Duodenal mucosa (tissue), 2 donors: ENCODE results near the gene MTOR.
"Not testable (repeated sequence)": the region's sequence is repeated elsewhere in the genome, so short reads cannot be mapped to it uniquely, and the experiment has no call there.

ENCODE experiments used
- H3K27ac ChIP-seq: one replicate; pipeline ENCODE4 v1.7.0; 2013; ENCODE audit warnings: low read depth, low read length
- H3K27me3 ChIP-seq, 2 donors: one replicate each; pipeline ENCODE4 v1.7.0; 2013; ENCODE audit warnings: low read length in 2 of 2, control low read depth in 1 of 2; ENCODE audit not compliant: insufficient read depth in 2 of 2, control insufficient read depth in 1 of 2
- H3K36me3 ChIP-seq, 2 donors: one replicate each; pipeline ENCODE4 v1.7.0; 2013; ENCODE audit warnings: low read length in 2 of 2, control low read depth in 1 of 2; ENCODE audit not compliant: insufficient read depth in 2 of 2, control insufficient read depth in 1 of 2
- H3K4me1 ChIP-seq, 2 donors: one replicate each; pipeline ENCODE4 v1.7.0; 2013; ENCODE audit warnings: low read length in 2 of 2, control low read depth in 1 of 2; ENCODE audit not compliant: insufficient read depth in 2 of 2, control insufficient read depth in 1 of 2
- H3K4me3 ChIP-seq, 2 donors: one replicate each; pipeline ENCODE4 v1.7.0; 2013; ENCODE audit warnings: low read length in 2 of 2, low read depth in 1 of 2
- H3K9ac ChIP-seq, 2 donors: one replicate each; pipeline ENCODE4 v1.7.0; 2013; ENCODE audit warnings: low read length in 2 of 2, low read depth in 1 of 2
- H3K9me3 ChIP-seq, 2 donors: one replicate each; pipeline ENCODE4 v1.7.0; 2013; ENCODE audit warnings: low read length in 2 of 2, control low read depth in 1 of 2; ENCODE audit not compliant: control insufficient read depth in 1 of 2

MTOR gene

DNA sequence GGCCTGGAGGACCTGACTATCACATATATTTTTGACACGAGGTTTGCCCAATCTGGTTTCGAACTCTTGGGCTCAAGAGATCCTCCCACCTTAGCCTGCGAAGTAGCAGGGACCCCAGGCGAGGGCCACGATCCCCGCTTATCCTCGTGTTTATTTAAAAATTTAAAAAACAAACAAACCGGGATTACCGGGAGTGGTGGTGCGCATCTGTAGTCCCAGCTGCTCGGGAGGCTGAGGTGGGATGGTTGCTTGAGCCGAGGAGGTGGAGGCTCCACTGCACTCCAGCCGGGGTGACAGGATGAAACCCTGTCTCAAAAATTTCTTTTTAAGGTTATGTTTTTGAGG, 162.2 kb downstream of the MTOR start:
- H3K4me3 ChIP-seq = peak overlapping the region; percentile 87 to 99
- H3K9me3 ChIP-seq = no peaks in the 10 kb centered on the region
- H3K36me3 ChIP-seq = peaks cover 3 to 20% of the 10 kb centered on the region in 2 donors
- H3K4me1 ChIP-seq = peaks cover 9 to 13% of the 10 kb centered on the region in 2 donors
- H3K27me3 ChIP-seq = no peaks in the 10 kb centered on the region
- no peak overlapping the region for H3K27ac ChIP-seq
- H3K9ac ChIP-seq = peak overlapping the region; percentile 52 to 88

DNA sequence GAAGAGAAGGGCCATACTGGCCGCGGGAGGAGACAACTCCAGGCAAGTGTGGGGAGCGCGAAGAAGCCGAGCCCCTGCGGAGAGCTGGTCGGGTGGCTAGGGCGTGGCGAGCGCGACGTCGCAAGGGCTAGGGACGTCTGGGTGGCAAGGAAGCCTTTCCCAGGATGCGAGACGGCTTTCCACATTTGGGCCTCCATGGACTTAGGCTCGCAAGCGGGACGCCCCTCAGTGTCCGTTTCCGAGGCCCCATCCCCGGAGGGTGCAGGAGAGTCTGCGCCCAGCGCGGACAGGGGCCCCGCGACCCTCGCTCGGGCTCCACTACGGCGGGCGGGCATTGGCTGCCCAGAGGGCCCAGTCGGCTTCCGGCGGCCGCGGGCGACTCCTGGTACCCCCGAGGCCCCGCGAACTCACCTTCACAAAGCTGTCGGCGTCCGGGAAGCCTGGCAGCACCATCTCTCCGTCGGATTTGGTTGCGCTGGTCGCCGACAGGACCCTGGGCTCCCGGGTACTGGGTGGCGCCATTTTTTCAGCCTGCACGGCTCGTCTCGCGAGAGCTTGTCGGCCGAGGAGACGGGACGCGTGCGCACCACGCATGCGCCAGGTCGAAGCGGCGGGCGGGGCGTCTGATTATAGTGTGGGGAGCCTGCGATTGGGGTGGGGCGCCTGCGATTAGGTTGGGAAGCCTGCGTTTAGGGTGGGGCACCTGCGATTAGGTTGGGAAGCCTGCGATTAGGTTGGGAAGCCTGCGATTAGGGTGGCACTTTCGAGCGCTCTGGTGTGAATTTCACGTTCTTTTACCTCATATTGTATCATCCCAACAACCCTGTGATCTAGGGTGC, 162.8 kb downstream of the MTOR start, which contains the start of gene EXOSC10:
Gene EXOSC10 (minus strand): TSS at position 560 of the 839 bp plus-strand sequence. CDS start 38 bp downstream, at position 522.
- H3K27ac ChIP-seq = peak within 1 kb of the TSS; percentile 43
- no peaks in the 10 kb centered on the region for H3K9me3 ChIP-seq
- H3K9ac ChIP-seq = peak within 1 kb of the TSS; percentile 82 to 88
- H3K27me3 ChIP-seq = no peaks in the 10 kb centered on the region
- H3K4me1 ChIP-seq = peaks cover 9 to 13% of the 10 kb centered on the region in 2 donors
- H3K36me3 ChIP-seq = peaks cover 3 to 25% of the 10 kb centered on the region in 2 donors
- H3K4me3 ChIP-seq = peak within 1 kb of the TSS; percentile 87 to 99

DNA sequence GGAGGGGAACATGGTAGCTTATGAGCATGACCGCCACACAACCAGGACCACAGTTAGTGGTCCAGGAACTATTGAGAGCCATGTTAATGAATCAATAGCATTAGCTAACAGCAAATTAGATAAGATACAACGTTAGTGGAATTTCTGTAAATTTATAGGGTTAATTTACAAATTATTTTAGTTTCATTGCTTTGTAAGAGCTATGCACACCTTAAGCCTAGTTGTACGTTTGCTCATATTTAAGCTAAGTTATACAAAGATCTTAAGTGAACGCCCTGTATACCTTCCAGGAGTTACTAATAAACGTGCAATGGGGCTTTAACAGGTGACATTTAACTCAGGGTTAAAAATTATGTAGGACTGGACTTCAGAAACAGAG, 163.4 kb downstream of the MTOR start:
- Histone ChIP-seq H3K27ac (no peak overlapping the region), H3K9me3 (no peaks in the 10 kb centered on the region), H3K27me3 (no peaks in the 10 kb centered on the region), H3K36me3 (peaks cover 3 to 30% of the 10 kb centered on the region in 2 donors), H3K9ac (peak overlapping the region; percentile 82 to 88), H3K4me3 (peak overlapping the region; percentile 87 to 99), H3K4me1 (peaks cover 9 to 13% of the 10 kb centered on the region in 2 donors)

DNA sequence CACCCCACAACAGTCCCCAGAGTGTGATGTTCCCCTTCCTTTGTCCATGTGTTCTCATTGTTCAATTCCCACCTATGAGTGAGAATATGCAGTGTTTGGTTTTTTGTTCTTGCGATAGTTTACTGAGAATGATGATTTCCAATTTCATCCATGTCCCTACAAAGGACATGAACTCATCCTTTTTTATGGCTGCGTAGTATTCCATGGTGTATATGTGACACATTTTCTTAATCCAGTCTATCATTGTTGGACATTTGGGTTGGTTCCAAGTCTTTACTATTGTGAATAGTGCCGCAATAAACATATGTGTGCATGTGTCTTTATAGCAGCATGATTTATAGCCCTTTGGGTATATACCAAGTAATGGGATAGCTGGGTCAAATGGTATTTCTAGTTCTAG, 178.6 kb downstream of the MTOR start:
- not testable (repeated sequence) for H3K4me1 ChIP-seq, H3K27ac ChIP-seq, H3K27me3 ChIP-seq, H3K9me3 ChIP-seq, H3K4me3 ChIP-seq, H3K9ac ChIP-seq
- peaks cover 38 to 57% of the 10 kb centered on the region in 2 donors for H3K36me3 ChIP-seq

DNA sequence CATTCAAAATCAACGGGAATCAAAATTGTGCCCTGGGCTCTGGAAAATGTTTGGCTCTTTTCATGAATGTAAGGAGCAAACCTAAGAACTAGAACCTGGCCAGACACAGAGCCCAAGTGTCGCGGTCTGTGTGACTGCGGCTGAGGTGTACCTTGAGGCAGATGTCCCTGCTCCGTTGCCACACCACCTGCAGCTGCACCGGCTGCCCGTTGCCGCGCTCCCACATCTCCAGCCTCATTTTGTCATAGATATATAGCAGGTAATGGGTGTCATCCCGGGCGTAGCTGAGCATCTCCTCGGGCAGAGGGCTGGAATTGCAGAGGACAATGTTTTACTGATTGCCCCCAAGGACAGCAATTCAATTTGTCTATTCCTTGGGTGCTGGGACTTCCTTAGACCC, 181.4 kb downstream of the MTOR start:
- H3K27me3 ChIP-seq = no peaks in the 10 kb centered on the region
- H3K27ac ChIP-seq = no peak overlapping the region
- H3K4me1 ChIP-seq = no peaks in the 10 kb centered on the region
- no peaks in the 10 kb centered on the region for H3K9me3 ChIP-seq
- no peak overlapping the region for H3K4me3 ChIP-seq
- H3K9ac ChIP-seq = no peak overlapping the region
- peaks cover 31 to 62% of the 10 kb centered on the region in 2 donors for H3K36me3 ChIP-seq

DNA sequence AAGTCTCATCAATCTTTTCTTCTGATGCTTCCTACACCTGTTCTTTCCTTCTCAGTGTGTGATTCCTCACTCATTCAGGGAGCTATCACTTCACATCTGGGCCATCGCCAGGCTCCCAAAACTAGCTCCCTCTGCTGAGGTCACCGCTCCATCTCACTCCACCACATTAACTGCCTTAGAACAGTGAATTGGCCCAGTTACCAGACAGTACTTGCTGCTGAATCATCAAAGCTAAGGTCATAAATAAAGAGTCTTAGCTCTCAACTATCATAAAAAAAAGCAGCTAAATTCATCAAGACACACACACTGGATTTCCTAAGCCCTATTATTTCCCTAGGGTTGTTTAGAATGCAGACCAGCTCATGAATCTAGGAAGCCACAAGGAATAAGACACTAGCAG, 183.7 kb downstream of the MTOR start:
- H3K27me3 ChIP-seq = no peaks in the 10 kb centered on the region
- no peaks in the 10 kb centered on the region for H3K9me3 ChIP-seq
- no peak overlapping the region for H3K27ac ChIP-seq
- H3K9ac ChIP-seq = no peak overlapping the region
- H3K4me1 ChIP-seq = no peaks in the 10 kb centered on the region
- H3K36me3 ChIP-seq = peaks cover 41 to 81% of the 10 kb centered on the region in 2 donors
- no peak overlapping the region for H3K4me3 ChIP-seq

DNA sequence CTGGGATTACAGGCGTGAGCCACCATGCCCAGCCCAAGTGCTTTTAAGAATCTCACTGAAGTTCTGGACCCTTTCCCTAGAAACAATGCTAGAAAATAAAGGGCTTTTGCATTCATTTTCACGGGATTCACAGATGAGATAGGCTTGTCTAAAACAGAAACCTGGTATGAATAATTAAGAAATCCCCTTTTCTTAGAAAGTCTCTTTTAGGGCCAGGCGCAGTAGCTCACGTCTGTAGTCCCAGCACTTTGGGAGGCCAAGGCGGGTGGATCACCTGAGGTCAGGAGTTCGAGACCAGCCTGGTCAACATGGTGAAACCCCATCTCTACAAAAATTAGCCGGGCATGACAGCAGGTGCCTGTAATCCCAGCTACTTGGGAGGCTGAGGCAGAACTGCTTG, 189.0 kb downstream of the MTOR start:
- H3K9me3 ChIP-seq, H3K4me3 ChIP-seq, H3K4me1 ChIP-seq, H3K9ac ChIP-seq, H3K27ac ChIP-seq, H3K27me3 ChIP-seq: not testable (repeated sequence)
- peaks cover 37 to 90% of the 10 kb centered on the region in 2 donors for H3K36me3 ChIP-seq

DNA sequence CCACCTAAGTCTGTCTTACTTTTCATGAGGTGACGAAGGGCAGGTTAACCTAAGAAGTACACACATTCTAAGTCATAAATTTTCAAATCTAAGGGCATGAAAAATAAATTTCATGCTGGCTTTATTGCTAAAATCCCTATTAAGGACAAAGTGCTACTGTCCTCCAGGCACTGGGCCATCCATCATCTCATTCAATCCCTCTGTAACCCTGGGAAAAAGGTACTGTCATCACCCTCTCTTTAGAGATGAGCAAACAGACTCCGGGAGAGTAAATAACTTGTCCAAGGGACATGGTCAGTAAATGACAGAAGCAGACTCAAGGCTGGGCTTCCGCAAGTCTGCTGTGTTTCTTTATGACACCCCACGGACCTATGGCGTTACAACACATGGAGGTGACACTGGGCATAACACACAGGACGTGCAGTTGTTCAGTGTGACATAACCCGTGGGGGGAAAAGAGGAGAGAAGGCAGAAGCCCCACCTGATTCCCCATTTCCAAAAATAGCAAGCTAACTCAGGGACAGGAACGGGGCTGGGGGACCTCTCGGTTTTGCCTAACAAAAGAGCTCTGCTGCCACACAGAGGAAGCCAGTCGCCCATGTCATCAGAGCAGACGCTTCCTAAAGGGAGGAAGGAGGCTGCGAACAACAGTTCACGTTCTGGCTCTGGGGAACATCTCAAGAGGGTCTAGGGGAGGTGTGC, 190.0 kb downstream of the MTOR start:
- Histone ChIP-seq H3K27ac (no peak overlapping the region), H3K36me3 (peaks cover 43 to 93% of the 10 kb centered on the region in 2 donors), H3K27me3 (no peaks in the 10 kb centered on the region), H3K4me1 (no peaks in the 10 kb centered on the region), H3K9me3 (no peaks in the 10 kb centered on the region), H3K9ac (no peak overlapping the region), H3K4me3 (no peak overlapping the region)

DNA sequence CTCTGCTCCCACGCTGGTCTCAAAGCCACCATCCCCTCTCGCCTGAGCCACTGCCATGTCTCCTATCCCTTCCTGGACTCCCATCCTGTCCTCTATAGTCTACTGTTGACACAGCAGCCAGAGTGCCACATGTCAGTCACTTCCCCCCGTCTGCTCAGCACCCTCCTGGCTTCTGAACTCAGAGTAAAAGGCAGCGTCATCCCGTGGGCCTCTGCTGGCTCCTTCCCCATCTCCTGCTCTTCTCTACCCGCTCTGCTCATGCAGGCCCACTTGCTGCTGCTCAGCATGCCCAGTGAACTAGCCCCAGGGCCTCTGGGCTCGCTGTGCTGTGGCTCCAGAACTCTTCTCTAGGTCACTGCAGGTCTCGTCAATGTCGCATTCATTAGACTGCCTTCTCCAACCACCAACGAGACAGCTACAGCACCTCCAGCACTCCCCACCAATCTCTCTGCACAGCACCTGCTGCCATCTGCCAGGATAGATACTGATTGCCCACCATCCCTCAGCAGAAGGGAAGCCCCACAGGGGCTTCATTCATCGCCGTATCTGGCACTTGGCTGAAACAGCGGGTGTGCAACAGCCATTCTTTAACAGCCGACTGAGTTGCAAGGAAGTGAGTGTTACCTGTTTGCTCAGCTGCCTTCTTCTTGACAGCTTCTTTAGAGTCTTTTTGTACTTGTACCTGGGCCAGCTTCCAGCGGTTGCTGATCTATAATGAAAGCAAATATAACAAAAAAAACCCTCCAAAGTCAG, 190.7 kb downstream of the MTOR start:
- H3K9me3 ChIP-seq = no peaks in the 10 kb centered on the region
- H3K4me1 ChIP-seq = no peaks in the 10 kb centered on the region
- peaks cover 40 to 88% of the 10 kb centered on the region in 2 donors for H3K36me3 ChIP-seq
- H3K4me3 ChIP-seq = no peak overlapping the region
- no peak overlapping the region for H3K27ac ChIP-seq
- H3K9ac ChIP-seq = no peak overlapping the region
- no peaks in the 10 kb centered on the region for H3K27me3 ChIP-seq

DNA sequence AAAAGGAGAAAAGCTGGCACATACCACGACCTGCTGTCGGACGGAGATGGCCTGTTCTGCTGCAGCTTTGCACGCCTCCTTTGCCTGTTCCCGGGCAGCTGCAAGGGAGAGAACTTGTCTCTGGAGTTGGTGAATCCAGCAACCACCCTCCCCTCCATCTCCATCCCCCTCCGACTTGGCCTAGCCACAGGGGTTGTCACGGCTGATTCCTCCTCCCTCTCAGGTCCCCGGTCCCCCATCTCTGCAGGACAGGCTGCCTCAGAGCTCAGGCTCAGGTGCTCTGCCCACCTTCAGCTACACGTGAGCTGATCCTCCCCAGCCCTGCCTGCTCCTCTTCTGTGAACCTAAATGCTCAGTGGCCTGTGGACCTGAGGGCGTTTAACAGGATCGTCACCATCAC, 191.5 kb downstream of the MTOR start:
- Histone ChIP-seq H3K9ac (no peak overlapping the region), H3K27ac (no peak overlapping the region), H3K36me3 (peaks cover 35 to 87% of the 10 kb centered on the region in 2 donors), H3K4me3 (no peak overlapping the region), H3K9me3 (no peaks in the 10 kb centered on the region), H3K4me1 (no peaks in the 10 kb centered on the region), H3K27me3 (no peaks in the 10 kb centered on the region)
